NCI-H2081 (cell line): ENCODE measurements around the gene ZNF672.
A peak's percentile ranks its signal among the peaks of the same experiment; 100 is the strongest.
"Not testable (repeated sequence)": the region's sequence is repeated elsewhere in the genome, so short reads cannot be mapped to it uniquely, and the experiment has no call there.

ENCODE experiments used
- DNase-seq, 2 experiments: peaks; one replicate each; lab custom pipeline; 2025; lab: John Stamatoyannopoulos, UW

ZNF672 gene

GRCh38 chr1:248813546-248813945, 24.5 kb upstream of the ZNF672 start:
- no peak for DNase-seq

GRCh38 chr1:248814351-248814750, 23.7 kb upstream of the ZNF672 start:
- no peak for DNase-seq

- no peak for DNase-seq
These were observed 22.5 kb upstream of the ZNF672 start for GRCh38 chr1:248815407-248816034.

GRCh38 chr1:248816042-248816851, 21.8 kb upstream of the ZNF672 start:
- DNase-seq = no peak

DNA sequence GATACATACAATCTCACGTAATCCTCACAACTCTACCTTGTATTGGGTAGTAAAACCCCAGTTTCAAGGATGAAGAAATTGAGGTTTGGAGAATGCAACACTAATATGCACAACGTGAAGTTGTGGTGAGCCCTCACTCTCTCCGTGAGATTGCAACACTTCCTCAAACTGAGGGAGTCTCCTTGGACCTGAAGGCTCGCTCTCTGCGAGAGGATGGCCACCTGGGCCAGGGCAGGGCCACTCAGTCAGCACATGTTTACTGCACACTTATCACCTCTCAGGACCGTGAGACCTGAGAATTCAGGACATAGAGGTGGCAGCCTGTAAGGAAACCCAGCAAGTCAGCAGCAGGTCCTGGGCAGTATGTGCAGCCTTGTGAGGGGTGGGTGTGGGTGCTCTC, 21.0 kb upstream of the ZNF672 start:
- DNase-seq = no peak

DNA sequence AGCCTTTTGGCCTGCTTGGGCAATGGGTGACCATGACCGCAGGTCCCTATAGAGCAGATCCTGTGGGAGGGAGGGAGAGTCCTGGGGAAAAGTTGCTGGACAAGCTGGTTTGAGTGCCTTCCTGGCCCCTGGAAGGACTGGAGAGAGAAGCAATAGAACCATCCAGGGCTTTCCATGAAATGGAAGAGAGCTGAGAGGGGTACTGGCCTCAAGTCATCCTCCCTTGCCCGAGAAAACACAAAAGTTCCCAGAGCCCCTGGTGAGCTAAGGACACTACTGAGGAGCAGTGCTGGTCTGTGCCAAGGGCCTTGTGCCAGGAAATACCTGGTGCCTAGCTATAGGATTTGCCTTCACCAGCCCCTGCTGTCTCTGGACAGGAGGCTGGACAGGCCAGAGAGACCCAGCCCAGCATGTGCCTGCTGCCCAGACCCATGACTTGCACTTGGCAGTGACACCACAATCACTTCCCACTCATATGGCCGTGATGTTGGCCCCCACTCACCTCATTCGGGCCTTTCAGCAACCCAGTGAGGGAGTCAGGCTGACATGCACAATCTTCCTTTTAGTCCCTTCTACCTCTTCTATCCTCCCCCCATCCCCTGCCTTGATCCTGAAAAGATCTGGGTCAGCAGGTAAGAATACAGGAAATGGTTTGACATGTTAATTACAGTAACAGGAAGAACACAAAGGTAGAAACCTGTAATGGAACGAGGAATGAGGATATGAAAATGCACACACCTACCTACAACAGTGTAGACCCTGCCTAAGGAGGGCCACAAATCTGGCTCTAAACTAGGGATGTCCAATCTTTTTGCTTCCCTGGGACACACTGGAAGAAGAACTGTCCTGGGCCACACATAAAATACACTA, 19.3 kb upstream of the ZNF672 start:
- no peak for DNase-seq

GRCh38 chr1:248820041-248820585, 17.9 kb upstream of the ZNF672 start:
- DNase-seq = no peak

GRCh38 chr1:248821101-248821500, 16.9 kb upstream of the ZNF672 start:
- DNase-seq = no peak

- no peak for DNase-seq
These were observed 16.4 kb upstream of the ZNF672 start for GRCh38 chr1:248821641-248822040.

DNA sequence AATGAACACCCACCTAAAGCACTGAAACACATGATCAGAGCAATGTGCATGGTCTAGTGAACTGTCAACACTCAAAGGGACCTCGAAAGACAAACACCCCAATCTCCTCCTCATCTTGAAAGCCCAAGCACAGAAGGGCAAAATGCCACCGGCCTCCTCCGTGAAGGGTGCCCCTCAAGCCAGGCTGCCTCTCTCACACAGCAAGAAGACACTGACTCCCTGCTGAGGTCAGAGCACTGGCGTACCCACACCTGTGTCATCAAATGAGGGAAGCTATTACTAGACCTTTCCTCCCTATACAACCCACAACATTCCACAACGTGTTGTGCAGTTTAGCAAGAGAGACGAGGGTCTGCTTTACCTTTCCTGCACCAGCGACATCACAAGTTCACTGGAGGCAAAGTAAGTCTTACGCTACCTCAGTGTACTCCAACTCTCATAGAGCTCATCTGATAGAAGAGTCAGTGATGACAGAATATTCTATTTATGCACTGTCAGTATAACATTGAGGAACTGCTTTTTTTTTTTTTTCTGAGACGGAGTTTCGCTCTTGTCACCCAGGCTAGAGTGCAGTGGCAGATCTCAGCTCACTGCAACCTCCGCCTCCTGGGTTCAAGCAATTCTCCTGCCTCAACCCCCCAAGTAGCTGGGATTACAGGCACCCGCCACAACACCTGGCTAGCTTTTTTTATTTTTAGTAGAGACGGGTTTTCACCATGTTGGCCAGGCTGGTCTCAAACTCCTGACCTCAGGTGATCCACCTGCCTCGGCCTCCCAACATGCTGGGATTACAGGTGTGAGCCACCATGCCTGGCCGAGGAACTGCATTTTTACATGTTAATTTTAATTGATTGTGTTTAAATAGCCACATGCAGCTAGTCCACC, 15.6 kb upstream of the ZNF672 start:
- no peak for DNase-seq

GRCh38 chr1:248823517-248824001, 14.5 kb upstream of the ZNF672 start:
- DNase-seq = no peak

DNA sequence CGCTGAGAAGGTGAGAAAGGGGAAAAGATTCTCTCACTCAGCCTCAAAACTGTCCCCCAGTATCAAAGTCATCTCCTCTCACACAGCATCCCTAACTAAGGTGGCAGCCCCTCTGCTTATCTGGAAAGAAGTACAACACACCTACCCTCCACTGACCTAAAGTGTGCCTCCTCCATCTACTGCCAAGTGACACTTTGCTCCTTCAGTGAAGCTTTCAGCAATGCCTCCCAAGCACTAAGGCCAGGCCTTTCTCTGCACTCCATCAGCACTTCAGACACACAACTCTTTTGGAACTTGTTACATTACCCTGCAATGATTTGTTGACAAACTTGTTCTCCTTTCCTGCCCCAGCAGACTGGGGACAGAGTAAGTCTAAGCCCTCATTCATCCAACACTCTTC, 13.7 kb upstream of the ZNF672 start:
- DNase-seq = no peak

DNA sequence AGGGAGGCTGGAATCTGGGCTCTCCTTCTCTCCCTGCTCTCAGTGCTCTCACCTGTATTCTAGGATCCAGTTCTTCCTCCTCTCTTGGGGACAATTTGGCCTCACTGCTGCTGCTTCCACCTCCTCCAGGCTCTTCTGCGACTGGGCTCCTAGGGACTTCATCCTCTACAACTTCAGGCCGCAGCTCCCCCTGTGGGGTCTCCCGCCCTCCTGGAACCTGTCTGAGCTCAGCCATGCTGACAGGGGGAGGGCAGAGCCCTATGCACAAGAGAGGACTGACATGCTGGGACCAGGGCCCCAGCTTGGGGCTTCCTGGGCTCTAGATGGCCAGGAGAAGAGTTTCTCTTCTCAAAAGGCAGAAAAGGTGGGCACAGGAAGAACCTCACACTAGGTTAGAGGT, 13.3 kb upstream of the ZNF672 start:
- DNase-seq = no peak

- no peak for DNase-seq
These were observed 12.9 kb upstream of the ZNF672 start for GRCh38 chr1:248825136-248825535.

- DNase-seq = no peak
These were observed 12.5 kb upstream of the ZNF672 start for GRCh38 chr1:248825573-248825908.

GRCh38 chr1:248825909-248826760, 11.9 kb upstream of the ZNF672 start, which contains the start of gene SH3BP5L:
Gene SH3BP5L (minus strand): TSS chr1:248825915. CDS start chr1:248824935, 980 bp downstream.
- peak; percentile 95 to 98 for DNase-seq

- no peak for DNase-seq
These were observed 9.2 kb upstream of the ZNF672 start for GRCh38 chr1:248828845-248829244.

DNA sequence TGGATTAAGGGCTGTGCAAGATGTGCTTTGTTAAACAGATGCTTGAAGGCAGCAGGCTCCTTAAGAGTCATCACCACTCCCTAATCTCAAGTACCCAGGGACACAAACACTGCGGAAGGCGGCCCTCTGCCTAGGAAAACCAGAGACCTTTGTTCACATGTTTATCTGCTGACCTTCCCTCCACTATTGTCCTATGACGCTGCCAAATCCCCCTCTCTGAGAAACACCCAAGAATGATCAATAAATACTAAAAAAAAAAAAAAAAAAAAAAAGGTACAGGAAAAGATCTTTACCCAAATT, 7.4 kb upstream of the ZNF672 start:
- not testable (repeated sequence) for DNase-seq

DNA sequence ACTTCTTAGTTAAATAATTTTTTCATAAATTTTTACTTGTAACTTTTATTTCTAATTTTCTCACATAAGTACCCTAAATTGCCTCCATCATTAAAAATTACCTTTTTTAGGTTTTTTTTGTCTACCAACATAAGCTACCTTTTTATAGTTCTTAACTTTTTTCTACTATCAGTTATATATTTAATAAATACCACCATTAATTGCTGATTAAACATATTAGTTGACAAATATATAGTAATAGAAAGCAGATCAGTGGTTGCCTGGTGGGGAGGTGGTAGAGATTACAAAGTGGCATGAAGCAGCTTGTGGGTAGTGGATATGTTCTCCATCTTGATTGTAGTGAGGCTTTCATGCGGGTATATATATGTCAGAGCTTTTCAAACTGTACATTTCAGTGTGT, 6.2 kb upstream of the ZNF672 start:
- no peak for DNase-seq

DNA sequence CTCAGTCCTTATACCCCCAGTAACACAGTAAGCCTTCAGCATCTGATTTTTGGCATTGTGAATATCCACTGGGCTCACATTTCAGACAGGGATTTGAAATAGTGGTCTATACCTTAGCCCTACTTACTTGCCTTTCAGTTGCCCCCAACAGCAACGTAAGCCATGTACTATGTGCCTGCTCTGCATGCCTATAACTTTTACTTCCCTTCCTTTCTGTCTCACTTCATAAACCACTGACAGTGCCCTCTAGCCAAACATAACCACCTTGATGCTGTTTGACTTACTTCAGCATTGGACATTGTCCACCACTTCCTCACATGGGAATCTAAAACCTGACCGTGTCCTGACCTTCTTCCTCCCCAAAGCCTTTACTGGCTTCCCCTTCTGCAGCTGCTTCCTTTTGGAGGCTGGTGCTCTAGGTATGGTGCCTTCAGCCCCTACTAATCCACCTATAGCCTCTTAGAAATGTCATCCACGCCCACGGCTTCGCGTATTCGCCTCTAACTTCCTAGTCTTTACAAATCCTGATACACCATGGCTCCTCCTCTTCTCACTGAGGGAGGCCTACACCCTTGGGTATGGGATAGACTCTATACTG, 3.6 kb upstream of the ZNF672 start:
- no peak for DNase-seq
